SU-DHL-6 (cell line): Measurements from ENCODE around the gene AADAT.

Experiments used
- H2AFZ ChIP-seq: fragments of 200-600 bp; sonication (generic); 2 replicates; pipeline ENCODE4 v1.6.1; 2014; ENCODE audit warnings: low read depth, mild to moderate bottlenecking, moderate library complexity, mixed read lengths, antibody characterized with exemption, low read length; ENCODE audit not compliant: severe bottlenecking
- H3F3A ChIP-seq: fragments of 200-600 bp; shearing (Covaris generic); 2 replicates; pipeline ENCODE4 v1.6.0; 2016; ENCODE audit warnings: antibody characterized with exemption, mild to moderate bottlenecking; ENCODE audit not compliant: insufficient read depth
- H3K27ac ChIP-seq: fragments of 200-600 bp; sonication (generic); 2 replicates; pipeline ENCODE4 v1.5.1; 2016; ENCODE audit warnings: low read depth, mild to moderate bottlenecking, low read length, moderate library complexity, mixed read lengths
- H3K27me3 ChIP-seq: fragments of 200-600 bp; sonication (generic), shearing (Covaris generic); 2 replicates; pipeline ENCODE4 v1.6.0; 2014; ENCODE audit warnings: mild to moderate bottlenecking, low read length
- H3K36me3 ChIP-seq: fragments of 200-600 bp; sonication (generic); 2 replicates; pipeline ENCODE4 v1.6.1; 2014; ENCODE audit warnings: mild to moderate bottlenecking, low read length, mixed read lengths
- H3K4me2 ChIP-seq: fragments of 300-600, 200-600 bp; shearing (Covaris generic), sonication (generic); 2 replicates; pipeline ENCODE4 v1.6.0; 2014; ENCODE audit warnings: low read length, low read depth, mild to moderate bottlenecking; ENCODE audit not compliant: poor library complexity, severe bottlenecking
- H3K4me3 ChIP-seq: fragments of 200-600 bp; sonication (generic); 2 replicates; pipeline ENCODE4 v1.5.1; 2014; ENCODE audit warnings: antibody characterized with exemption, low read length, mild to moderate bottlenecking, mixed read lengths; ENCODE audit not compliant: insufficient read depth, poor library complexity, severe bottlenecking
- H3K79me2 ChIP-seq: fragments of 200-600 bp; sonication (generic); 2 replicates; pipeline ENCODE4 v1.6.1; 2014; ENCODE audit warnings: mild to moderate bottlenecking, low read length, moderate library complexity; ENCODE audit not compliant: insufficient read depth
- H3K9ac ChIP-seq: fragments of 200-600 bp; sonication (generic); 2 replicates; pipeline ENCODE4 v1.7.0; 2014; ENCODE audit warnings: mild to moderate bottlenecking, low read length
- H3K9me2 ChIP-seq: fragments of 200-600 bp; sonication (generic); replicated peaks from 2 replicates; pipeline ENCODE4 v1.6.1; 2014; ENCODE audit warnings: low read length; ENCODE audit not compliant: insufficient read depth
- H3K9me3 ChIP-seq: fragments of 200-600 bp; sonication (generic); 2 replicates; pipeline ENCODE4 v1.6.1; 2014; ENCODE audit warnings: low read length, mixed read lengths; ENCODE audit not compliant: insufficient read depth
- H4K20me1 ChIP-seq: fragments of 200-600 bp; sonication (generic); 2 replicates; pipeline ENCODE4 v1.6.1; 2014; ENCODE audit warnings: low read depth, mild to moderate bottlenecking, antibody characterized with exemption, low read length, moderate library complexity, mixed read lengths
- CTCF ChIP-seq: fragments of 200-600 bp; sonication (generic); IDR thresholded peaks from one replicate; pipeline ENCODE4 v1.5.1; 2017; ENCODE audit warnings: antibody characterized with exemption, mild to moderate bottlenecking, low read length, moderate library complexity; ENCODE audit not compliant: insufficient read depth, poor library complexity, severe bottlenecking
- EZH2phosphoT487 ChIP-seq: fragments of 200-600 bp; sonication (generic), shearing (Covaris generic); conservative IDR thresholded peaks from 2 replicates; pipeline ENCODE4 v1.6.1; 2018; ENCODE audit warnings: mild to moderate bottlenecking, antibody characterized with exemption, low read length, moderate library complexity, mixed read lengths

The AADAT gene

GRCh38 chr4:170027181-170027829, 62.5 kb downstream of the AADAT start:
- H3K27ac ChIP-seq, result no peak overlapping the region
- H4K20me1 ChIP-seq, result no peaks in the 10 kb centered on the region
- no peak overlapping the region for H3K9ac ChIP-seq
- no peaks in the 10 kb centered on the region for H3K36me3 ChIP-seq
- no peaks in the 10 kb centered on the region for H3K9me2 ChIP-seq
- H2AFZ ChIP-seq, result no peak overlapping the region
- H3K9me3 ChIP-seq, result no peaks in the 10 kb centered on the region
- H3K4me3 ChIP-seq, result no peak overlapping the region
- no peak overlapping the region for H3K4me2 ChIP-seq
- no peaks in the 10 kb centered on the region for H3K27me3 ChIP-seq
- no peaks in the 10 kb centered on the region for H3K79me2 ChIP-seq
- TF ChIP-seq CTCF, result no peak
- TF ChIP-seq EZH2phosphoT487, result no peak
- H3F3A ChIP-seq, result no peaks in the 10 kb centered on the region

- Histone ChIP-seq H3F3A (no peaks in the 10 kb centered on the region), H3K79me2 (no peaks in the 10 kb centered on the region), H3K4me3 (no peak within 1 kb of the TSS), H3K9ac (no peak within 1 kb of the TSS), H3K27me3 (no peaks in the 10 kb centered on the region), H4K20me1 (no peaks in the 10 kb centered on the region), H3K27ac (no peak within 1 kb of the TSS), H3K9me2 (no peaks in the 10 kb centered on the region), H2AFZ (no peak within 1 kb of the TSS), H3K9me3 (no peaks in the 10 kb centered on the region), H3K4me2 (no peak within 1 kb of the TSS), H3K36me3 (no peaks in the 10 kb centered on the region)
- TF ChIP-seq EZH2phosphoT487, result no peak
- no peak for TF ChIP-seq CTCF
These were observed 63.3 kb downstream of the AADAT start, which contains the start of gene MFAP3L for GRCh38 chr4:170026253-170027021. TSS of gene MFAP3L (minus strand) at chr4:170026395. CDS start at chr4:170005877, 20,518 bp downstream.

DNA sequence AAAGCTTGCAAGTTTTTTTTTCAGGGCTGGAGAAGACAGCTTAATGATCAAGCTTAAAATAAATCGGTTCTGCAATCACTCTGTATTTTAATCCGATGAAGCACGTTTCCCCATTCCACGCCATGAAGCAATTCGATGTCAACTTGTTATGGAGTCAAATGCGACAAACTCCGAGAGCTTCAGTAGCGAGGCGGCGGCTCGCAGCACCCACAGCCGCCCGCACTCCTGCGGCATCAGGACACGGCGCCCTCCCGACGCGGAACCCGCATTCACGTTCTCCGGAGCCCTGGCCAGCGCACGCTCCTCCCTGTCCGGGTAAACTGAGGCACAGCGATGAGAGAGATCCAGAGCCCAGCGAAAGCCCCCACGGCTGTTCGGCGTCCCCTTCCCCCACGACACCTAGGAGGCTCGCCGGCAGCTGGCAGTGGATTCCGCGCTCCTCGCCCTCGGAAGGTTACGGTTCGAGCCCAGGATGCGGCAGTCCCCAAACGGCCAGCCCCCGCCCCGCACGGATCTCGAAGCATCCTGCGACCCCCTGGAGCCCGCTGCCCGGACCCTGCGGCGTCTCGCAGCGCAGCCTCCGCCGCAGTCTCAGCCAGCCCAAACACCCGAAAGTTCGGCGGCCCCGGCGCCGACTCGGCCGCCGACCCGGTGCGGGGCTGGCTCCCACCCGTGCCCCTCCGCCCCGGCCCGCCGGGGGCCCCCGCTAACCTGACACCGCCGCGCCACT, 64.1 kb downstream of the AADAT start:
- Histone ChIP-seq H3K4me3 (no peak overlapping the region), H3K9me3 (no peaks in the 10 kb centered on the region), H2AFZ (no peak overlapping the region), H3K4me2 (no peak overlapping the region), H3K36me3 (no peaks in the 10 kb centered on the region), H3K9me2 (no peaks in the 10 kb centered on the region), H3K9ac (no peak overlapping the region), H4K20me1 (no peaks in the 10 kb centered on the region), H3F3A (no peaks in the 10 kb centered on the region), H3K27me3 (no peaks in the 10 kb centered on the region), H3K27ac (no peak overlapping the region), H3K79me2 (no peaks in the 10 kb centered on the region)
- TF ChIP-seq CTCF (no peak), EZH2phosphoT487 (no peak)
